Astrocyte (in vitro differentiated cells and primary cell): Measurements from ENCODE around the gene ZC3H15. TPM values are rescaled to one million over a fixed set of nuclear protein-coding genes. Genes with fewer than 3 reads are reported as not detected.
"Not testable (repeated sequence)": the region's sequence is repeated elsewhere in the genome, so short reads cannot be mapped to it uniquely, and the experiment has no call there.

ENCODE experiments used
- DNase-seq: peaks from one replicate; pipeline ENCODE4 v3.0.0-alpha.2; 2010; ENCODE audit warnings: low read depth
- FAIRE-seq: peaks from 2 replicates; lab custom pipeline; 2011; peaks lifted over from hg19 to GRCh38; lab: Jason Lieb, UNC
- H2AFZ ChIP-seq: 2 replicates; pipeline ENCODE4 v1.6.0; 2012; ENCODE audit warnings: low read depth, low read length, inconsistent platforms
- H3K27ac ChIP-seq: 2 replicates; pipeline ENCODE4 v1.5.1; 2011; ENCODE audit warnings: low read depth, low read length, inconsistent platforms
- H3K27me3 ChIP-seq: 2 replicates; pipeline ENCODE4 v1.6.0; 2011; ENCODE audit warnings: low read length, inconsistent platforms; ENCODE audit not compliant: insufficient read depth
- H3K36me3 ChIP-seq: 2 replicates; pipeline ENCODE4 v1.5.1; 2011; ENCODE audit warnings: low read length, inconsistent platforms; ENCODE audit not compliant: insufficient read depth
- H3K4me1 ChIP-seq: 2 replicates; pipeline ENCODE4 v1.5.1; 2011; ENCODE audit warnings: low read length, inconsistent platforms; ENCODE audit not compliant: insufficient read depth
- H3K4me2 ChIP-seq: 2 replicates; pipeline ENCODE4 v1.6.0; 2012; ENCODE audit warnings: low read length, inconsistent platforms
- H3K4me3 ChIP-seq: 2 replicates; pipeline ENCODE4 v1.5.1; 2011; ENCODE audit warnings: low read depth, mild to moderate bottlenecking, low read length, inconsistent platforms; ENCODE audit not compliant: insufficient read depth
- H3K79me2 ChIP-seq: 2 replicates; pipeline ENCODE4 v1.6.0; 2012; ENCODE audit warnings: mild to moderate bottlenecking, low read length, inconsistent platforms; ENCODE audit not compliant: insufficient read depth
- H3K9ac ChIP-seq: 2 replicates; pipeline ENCODE4 v1.6.0; 2012; ENCODE audit warnings: mild to moderate bottlenecking, low read length, inconsistent platforms
- H3K9me3 ChIP-seq: 2 replicates; pipeline ENCODE4 v1.5.1; 2012; ENCODE audit warnings: low read depth, mild to moderate bottlenecking, low read length, inconsistent platforms; ENCODE audit not compliant: insufficient read depth
- H4K20me1 ChIP-seq: 2 replicates; pipeline ENCODE4 v1.6.0; 2012; ENCODE audit warnings: low read length, inconsistent platforms; ENCODE audit not compliant: insufficient read depth
- H3K27ac Mint-ChIP-seq: one replicate; pipeline ENCODE4 v1.8.0; 2021; ENCODE audit warnings: mild to moderate bottlenecking, mixed read lengths; ENCODE audit not compliant: unreplicated experiment
- H3K27me3 Mint-ChIP-seq: one replicate; pipeline ENCODE4 v1.8.0; 2021; ENCODE audit warnings: low read depth, mixed read lengths; ENCODE audit not compliant: unreplicated experiment
- H3K36me3 Mint-ChIP-seq: one replicate; pipeline ENCODE4 v1.8.0; 2021; ENCODE audit warnings: low read depth, mixed read lengths; ENCODE audit not compliant: unreplicated experiment
- H3K4me1 Mint-ChIP-seq: one replicate; pipeline ENCODE4 v1.8.0; 2021; ENCODE audit warnings: low read depth, mixed read lengths; ENCODE audit not compliant: unreplicated experiment
- H3K4me3 Mint-ChIP-seq: one replicate; pipeline ENCODE4 v1.8.0; 2021; ENCODE audit warnings: mild to moderate bottlenecking, moderate library complexity, mixed read lengths; ENCODE audit not compliant: unreplicated experiment
- H3K9me3 Mint-ChIP-seq: one replicate; pipeline ENCODE4 v1.8.0; 2021; ENCODE audit warnings: mild to moderate bottlenecking, mixed read lengths; ENCODE audit not compliant: unreplicated experiment
- CTCF ChIP-seq: IDR thresholded peaks from 2 replicates; pipeline ENCODE4 v1.5.1; 2011; ENCODE audit warnings: low read depth, mild to moderate bottlenecking, inconsistent platforms, low read length, moderate library complexity; ENCODE audit not compliant: insufficient read depth
- EZH2 ChIP-seq: IDR thresholded peaks from 2 replicates; pipeline ENCODE4 v1.6.1; 2012; ENCODE audit warnings: mild to moderate bottlenecking, low read length, inconsistent platforms; ENCODE audit not compliant: insufficient read depth
- total RNA-seq: library from RNA; stranded (reverse); gene quantifications from 2 replicates; pipeline ENCODE4 v1.2.1, GENCODE V29; 2021

Gene ZC3H15
- total RNA-seq, 1 donor from 2014 or later: 76.4 TPM

GRCh38 chr2:186466743-186467142, 19.3 kb upstream of the ZC3H15 start:
- no peak for FAIRE-seq
- no peak overlapping the region for H3K4me3 ChIP-seq
- no peak overlapping the region for H3K27ac Mint-ChIP-seq
- no peak overlapping the region for H3K27ac ChIP-seq
- H4K20me1 ChIP-seq: no peaks in the 10 kb centered on the region
- H3K36me3 ChIP-seq: no peaks in the 10 kb centered on the region
- H3K9me3 Mint-ChIP-seq: peaks cover 7% of the 10 kb centered on the region
- H3K9me3 ChIP-seq: no peaks in the 10 kb centered on the region
- no peak overlapping the region for H2AFZ ChIP-seq
- no peaks in the 10 kb centered on the region for H3K27me3 Mint-ChIP-seq
- no peaks in the 10 kb centered on the region for H3K36me3 Mint-ChIP-seq
- H3K4me3 Mint-ChIP-seq: no peak overlapping the region
- no peak overlapping the region for H3K4me2 ChIP-seq
- DNase-seq: no peak
- H3K4me1 ChIP-seq: no peaks in the 10 kb centered on the region
- H3K4me1 Mint-ChIP-seq: no peaks in the 10 kb centered on the region
- H3K9ac ChIP-seq: no peak overlapping the region
- H3K79me2 ChIP-seq: no peaks in the 10 kb centered on the region
- H3K27me3 ChIP-seq: no peaks in the 10 kb centered on the region
- TF ChIP-seq EZH2: no peak
- TF ChIP-seq CTCF: no peak

- H3K4me1 ChIP-seq: no peaks in the 10 kb centered on the region
- H3K4me3 ChIP-seq: no peak overlapping the region
- Mint-ChIP-seq H3K9me3 (peaks cover 10% of the 10 kb centered on the region), H3K4me3 (no peak overlapping the region), H3K36me3 (peaks cover 4% of the 10 kb centered on the region), H3K27ac (no peak overlapping the region), H3K27me3 (no peaks in the 10 kb centered on the region), H3K4me1 (no peaks in the 10 kb centered on the region)
- H3K27ac ChIP-seq: no peak overlapping the region
- H3K4me2 ChIP-seq: no peak overlapping the region
- H3K9ac ChIP-seq: no peak overlapping the region
- H3K36me3 ChIP-seq: no peaks in the 10 kb centered on the region
- DNase-seq (no peak), FAIRE-seq (no peak)
- no peaks in the 10 kb centered on the region for H3K9me3 ChIP-seq
- H3K27me3 ChIP-seq: no peaks in the 10 kb centered on the region
- TF ChIP-seq EZH2: no peak
- no peak for TF ChIP-seq CTCF
- no peaks in the 10 kb centered on the region for H4K20me1 ChIP-seq
- H3K79me2 ChIP-seq: no peaks in the 10 kb centered on the region
- H2AFZ ChIP-seq: no peak overlapping the region
These were observed 18.6 kb upstream of the ZC3H15 start for GRCh38 chr2:186467421-186467820.

GRCh38 chr2:186472722-186473493, 13.2 kb upstream of the ZC3H15 start:
- H3K4me1 ChIP-seq, FAIRE-seq, H3K27me3 Mint-ChIP-seq: not testable (repeated sequence)

GRCh38 chr2:186474239-186474638, 11.8 kb upstream of the ZC3H15 start:
- FAIRE-seq, H3K9me3 Mint-ChIP-seq: not testable (repeated sequence)

More at GRCh38 chr2:186472722-186473493, 13.2 kb upstream of the ZC3H15 start:
- not testable (repeated sequence) for H3K4me3 ChIP-seq, H3K36me3 ChIP-seq, H3K79me2 ChIP-seq, H3K9ac ChIP-seq, H3K9me3 Mint-ChIP-seq, H3K9me3 ChIP-seq, H3K4me1 Mint-ChIP-seq, H4K20me1 ChIP-seq, H3K27ac Mint-ChIP-seq, H2AFZ ChIP-seq, H3K4me2 ChIP-seq, H3K27me3 ChIP-seq, H3K27ac ChIP-seq, H3K36me3 Mint-ChIP-seq, H3K4me3 Mint-ChIP-seq, DNase-seq

More at GRCh38 chr2:186474239-186474638, 11.8 kb upstream of the ZC3H15 start:
- H3K27ac Mint-ChIP-seq, H3K79me2 ChIP-seq, DNase-seq, H3K36me3 Mint-ChIP-seq, H3K4me1 Mint-ChIP-seq, H3K4me3 Mint-ChIP-seq, H3K9me3 ChIP-seq, H4K20me1 ChIP-seq, H3K4me1 ChIP-seq, H3K27me3 Mint-ChIP-seq, H3K9ac ChIP-seq, H3K27ac ChIP-seq, H3K4me3 ChIP-seq, H3K36me3 ChIP-seq, H2AFZ ChIP-seq, H3K27me3 ChIP-seq, H3K4me2 ChIP-seq: not testable (repeated sequence)
